ENCODE results near the gene GRAMD1A.
"Not testable (repeated sequence)": the region's sequence is repeated elsewhere in the genome, so short reads cannot be mapped to it uniquely, and the experiment has no call there.

The GRAMD1A gene

DNA sequence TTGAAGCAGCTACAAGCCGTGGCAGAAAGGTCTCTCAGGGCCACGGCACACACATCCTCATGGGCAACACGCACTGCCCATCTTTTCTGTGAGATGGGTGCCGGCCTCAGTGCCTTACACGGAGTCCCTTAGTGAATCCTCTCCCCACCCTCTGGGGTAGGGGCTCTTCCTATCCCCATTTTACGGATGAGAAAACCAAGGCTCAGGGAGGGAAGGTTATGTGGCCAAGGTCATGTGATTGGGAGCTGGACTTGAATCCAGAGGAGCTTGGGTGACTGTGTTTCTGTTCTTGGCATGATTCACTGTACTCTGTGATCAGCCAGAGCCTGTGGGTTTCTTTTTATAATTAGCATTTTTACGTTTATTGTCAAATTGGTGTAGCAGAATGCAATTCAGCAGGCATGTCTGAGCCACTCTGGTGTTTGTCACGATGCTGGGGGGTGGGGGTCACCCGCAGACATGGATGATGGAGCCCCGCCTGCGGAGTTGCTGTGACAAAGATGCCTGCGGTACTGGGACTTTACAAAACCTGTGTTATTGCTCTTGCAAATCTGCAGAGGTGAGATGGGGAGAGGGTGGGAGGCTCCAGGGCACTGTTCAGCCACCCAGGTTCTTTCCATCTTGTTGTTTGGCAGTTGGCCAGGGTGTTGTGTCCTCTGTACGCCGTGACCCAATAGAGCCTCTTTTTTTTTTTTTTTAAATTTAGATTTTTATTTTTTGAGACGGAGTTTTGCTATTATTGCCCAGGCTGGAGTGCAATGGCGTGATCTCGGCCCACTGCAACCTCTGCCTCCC, 34.7 kb downstream of the GRAMD1A start:
- FAIRE-seq (no peak), DNase-seq (ENCODE audit: low spot score) (no peak)

DNA sequence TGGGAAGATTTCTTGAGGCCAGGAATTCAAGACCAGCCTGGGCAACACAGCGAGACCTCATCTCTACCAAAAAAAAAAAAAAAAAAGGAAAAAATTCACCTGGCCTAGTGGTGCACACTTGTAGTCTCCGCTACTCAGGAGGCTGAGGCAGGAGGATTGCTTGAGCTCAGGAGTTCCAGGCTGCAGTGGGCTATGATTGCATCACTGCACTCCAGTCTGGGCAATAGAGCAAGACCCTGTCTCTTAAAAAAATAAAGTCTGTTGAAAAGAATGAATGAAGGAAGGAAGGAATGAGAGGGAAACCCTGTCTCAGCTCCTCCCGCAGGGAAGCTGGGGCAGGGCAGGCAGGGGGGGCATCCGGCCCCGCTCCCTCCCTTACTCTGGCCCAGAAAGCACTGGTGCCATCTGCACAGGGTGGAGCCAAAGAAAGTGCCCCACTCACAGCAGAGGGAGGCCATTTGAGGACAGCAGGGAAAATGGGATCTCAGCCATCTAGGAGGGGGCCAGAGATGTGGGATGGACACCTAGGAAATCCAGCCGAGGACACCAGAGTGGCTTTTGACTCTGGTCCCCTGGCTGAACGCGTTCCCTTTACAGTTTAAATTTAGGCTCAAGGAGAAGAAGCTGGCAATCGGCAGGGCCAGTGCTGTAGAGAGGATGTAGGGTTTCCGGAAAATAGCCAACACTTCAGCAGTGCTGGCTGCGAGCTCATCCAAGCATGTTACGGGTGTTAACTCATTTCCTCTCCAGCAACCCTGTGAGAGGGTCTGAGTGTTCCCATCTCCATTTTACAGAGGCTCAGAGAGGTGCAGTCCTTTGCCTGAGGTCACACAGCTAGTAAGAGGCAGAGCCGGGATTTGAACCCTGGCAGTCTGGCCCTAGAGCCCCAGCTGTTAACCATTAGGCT, 37.8 kb downstream of the GRAMD1A start:
- DNase-seq (ENCODE audit: low spot score) = peak; percentile 15
- no peak for FAIRE-seq

DNA sequence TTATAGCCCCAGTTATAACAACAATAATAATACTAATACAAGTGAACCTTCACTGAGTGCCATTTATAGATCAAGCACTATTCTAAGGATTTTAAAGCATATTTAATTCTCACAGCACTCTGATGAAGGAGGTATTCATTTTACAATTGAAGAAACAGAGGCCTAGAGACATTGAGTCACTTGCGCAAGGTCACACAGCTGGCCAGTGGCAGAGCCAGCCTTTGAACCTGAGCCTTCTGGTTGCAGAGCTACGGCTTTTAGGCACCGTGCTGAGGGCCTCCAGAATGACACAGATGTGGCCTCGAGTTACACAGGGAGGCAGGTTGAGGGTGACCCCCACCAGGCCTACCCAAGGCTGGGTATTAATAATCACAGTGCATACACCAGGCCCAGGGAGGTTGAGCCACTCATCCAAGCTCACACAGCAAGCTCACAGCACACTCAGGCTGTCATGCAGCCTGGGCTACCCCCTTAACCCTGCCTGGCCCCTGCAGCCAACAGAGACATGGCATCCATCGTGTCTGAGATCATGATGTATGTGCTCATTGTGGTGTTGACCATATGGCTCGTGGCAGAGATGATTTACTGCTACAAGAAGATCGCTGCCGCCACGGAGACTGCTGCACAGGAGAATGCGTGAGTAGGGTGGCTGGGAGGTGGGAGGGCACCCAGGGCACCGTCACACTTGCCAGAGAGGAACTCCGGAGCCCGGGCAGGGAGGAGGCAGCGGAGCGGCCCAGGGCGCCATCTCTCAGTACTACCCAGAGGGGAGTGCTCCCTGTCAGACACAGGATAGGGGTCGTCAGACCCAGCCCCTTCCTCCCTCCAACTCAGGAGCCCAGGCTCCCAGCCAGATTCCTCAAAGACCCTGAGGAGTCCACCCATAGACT, 38.7 kb downstream of the GRAMD1A start:
- no peak for DNase-seq (ENCODE audit: low spot score)
- FAIRE-seq = no peak

DNA sequence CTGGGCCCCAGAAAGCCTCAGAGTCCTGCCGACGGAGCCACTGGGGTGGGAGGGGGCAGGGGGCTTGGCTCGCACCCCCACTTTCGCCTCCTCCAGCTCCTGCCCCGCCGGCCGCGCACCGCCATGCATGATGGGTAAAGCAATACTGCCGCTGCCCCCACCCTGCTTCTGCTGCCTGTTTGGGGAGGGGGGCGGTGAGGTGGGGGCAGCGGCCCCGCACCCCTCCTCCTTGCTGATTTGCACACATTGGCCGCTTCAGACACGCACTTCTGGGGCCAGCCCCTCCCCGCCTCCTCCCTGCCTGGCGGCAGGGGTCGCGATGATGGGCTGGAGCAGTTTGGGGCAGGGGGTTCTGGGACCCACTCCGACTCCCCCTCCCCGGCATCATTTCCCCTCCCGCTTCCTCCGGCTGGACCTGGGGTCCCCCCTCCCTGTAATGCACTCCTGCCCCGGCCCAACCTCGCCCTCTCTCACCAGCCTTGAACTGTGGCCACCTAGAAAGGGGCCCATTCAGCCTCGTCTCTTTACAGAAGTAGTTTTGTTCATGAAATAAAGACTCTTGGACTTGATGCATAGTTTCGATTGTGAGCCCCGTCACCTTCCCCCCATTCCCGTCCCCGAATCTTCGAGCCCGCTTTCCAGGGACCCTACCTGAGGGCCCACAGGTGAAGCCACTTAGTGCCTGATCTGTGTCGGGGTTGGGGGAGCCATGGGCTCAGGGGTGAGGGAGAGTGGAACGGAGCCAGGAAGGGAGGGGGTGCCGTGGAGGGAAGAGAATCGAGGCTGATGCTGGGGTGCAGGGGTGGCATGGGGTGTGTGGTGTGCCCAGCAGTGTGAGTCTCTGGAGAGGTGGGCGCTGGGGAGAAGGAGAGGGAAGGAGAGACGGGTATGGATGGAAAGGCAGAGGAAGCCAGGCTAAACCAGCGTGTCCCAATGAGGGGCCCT, 40.0 kb downstream of the GRAMD1A start:
- DNase-seq (ENCODE audit: low spot score) (no peak), FAIRE-seq (no peak)

DNA sequence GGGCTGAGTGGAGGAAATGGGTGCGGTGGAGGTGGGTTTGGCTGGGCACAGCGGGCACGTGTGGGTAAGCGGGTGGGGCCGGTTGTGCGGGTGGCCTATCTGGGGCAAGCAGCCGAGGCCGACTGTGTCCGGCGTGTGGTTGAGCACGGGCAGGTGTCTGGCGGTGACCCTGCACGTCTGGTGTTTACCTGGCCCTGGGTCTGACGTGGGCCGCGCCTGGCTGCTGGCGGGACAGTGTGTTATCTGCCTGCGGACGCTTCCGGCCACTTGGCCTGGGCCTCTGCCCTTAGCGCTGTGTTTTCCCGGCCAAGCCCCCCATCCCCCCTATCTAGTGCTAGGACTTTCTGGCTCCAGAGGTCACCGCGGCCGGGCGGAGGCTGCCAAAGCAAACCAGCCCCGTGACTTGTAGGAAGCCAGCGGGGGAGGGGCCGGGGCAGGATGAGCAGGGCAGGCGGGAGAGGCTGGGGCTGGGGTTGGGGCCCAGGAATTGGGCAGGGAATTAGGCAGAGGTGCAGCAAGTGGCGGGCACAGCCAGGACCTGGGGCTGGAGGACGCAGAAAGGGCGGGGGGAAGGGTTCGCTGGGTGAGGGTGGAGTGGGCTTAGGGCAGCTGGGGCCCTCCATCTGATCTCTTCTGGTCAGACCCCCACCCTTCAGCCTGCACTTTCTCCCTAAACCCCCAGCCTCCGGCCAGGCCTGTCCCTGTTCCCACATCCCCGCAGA, 40.9 kb downstream of the GRAMD1A start:
- DNase-seq (ENCODE audit: low spot score) (no peak), FAIRE-seq (no peak)

DNA sequence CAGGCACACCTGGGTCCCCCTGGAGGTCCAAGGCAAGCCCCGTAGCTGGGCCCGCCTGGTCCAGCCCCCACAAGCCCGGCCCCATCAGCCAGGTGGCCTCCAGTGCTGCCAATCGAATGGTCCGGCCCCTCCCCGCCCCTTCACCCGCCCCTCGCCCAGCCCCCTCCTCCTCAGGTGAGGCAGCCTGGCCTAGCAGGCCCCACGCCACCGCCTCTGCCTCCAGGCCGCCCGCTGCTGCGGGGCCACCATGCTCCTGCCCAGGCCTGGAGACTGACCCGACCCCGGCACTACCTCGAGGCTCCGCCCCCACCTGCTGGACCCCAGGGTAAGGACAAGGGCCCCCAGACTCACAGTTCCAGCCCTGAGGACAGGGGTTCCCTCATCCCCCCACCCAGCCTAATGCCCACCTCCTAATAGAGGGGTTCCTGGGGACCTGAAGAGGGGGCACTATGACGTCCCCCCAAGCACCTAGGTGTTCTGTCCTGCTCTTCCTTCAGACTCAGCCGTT, 41.5 kb downstream of the GRAMD1A start, which contains the start of gene HPN:
HPN (plus strand) TSS at position 174 of the 508 bp plus-strand sequence. CDS start 786 bp downstream, outside the sequence.
- DNase-seq (ENCODE audit: low spot score) (no peak), FAIRE-seq (no peak)

DNA sequence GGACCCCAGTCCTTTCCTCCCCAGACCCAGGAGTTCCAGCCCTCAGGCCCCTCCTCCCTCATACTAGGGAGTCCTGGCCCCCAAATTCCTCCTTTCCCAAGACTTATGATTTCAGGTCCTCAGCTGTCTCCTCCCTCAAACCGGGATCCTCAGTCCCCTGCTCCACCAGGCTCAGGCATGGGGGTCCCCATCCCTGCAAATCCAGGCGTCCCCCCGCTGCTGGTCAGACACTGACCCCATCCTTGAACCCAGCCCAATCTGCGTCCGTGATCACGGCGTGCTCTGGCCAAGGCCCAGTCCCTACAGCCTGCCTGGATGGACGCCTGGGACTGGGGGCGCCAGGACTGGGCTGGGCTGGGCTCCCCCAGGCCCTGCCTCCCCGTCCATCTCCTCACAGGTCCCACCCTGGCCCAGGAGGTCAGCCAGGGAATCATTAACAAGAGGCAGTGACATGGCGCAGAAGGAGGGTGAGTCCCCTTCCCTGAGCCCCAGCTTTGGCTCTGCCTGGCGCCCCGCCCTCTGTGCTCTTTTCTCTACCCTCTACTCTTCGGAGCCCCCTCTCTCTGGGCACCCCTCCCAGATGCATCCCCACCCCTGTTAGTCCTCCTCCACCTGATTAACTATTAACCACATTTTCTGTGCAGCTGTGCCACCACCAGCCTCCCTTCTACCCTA, 42.1 kb downstream of the GRAMD1A start:
- FAIRE-seq (no peak), DNase-seq (ENCODE audit: low spot score) (no peak)

DNA sequence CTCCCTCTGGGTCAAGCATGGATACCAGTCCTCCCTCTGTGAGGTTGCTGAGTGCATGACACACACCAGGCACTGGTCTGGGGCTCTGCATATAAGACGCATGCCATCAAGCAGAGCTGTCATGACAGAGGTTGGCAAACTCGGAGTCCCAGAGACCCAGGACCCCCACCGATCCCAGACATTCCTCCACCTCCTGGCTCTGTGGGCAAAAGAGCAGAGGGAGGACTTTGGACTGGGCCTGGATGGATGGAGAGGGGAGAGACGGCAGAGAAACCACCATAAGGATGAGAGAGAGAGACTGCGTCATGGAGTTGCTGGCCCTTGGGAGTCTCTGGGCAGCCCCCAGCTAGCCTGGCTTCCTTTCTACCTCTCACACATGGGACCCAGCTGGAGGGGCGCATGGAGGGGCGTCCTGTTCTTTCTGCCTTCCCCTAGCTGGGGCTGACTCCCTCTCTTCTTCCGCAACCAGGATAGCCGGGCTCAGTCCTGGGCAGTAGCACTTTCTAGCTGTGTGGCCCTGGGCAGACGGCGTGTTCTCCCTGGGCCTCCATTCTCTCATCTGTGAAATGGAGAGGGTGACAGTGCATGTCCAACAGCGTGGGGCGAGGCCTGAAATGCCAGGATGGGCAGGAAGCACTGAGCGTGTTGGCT, 43.0 kb downstream of the GRAMD1A start:
- FAIRE-seq (no peak), DNase-seq (ENCODE audit: low spot score) (no peak)

DNA sequence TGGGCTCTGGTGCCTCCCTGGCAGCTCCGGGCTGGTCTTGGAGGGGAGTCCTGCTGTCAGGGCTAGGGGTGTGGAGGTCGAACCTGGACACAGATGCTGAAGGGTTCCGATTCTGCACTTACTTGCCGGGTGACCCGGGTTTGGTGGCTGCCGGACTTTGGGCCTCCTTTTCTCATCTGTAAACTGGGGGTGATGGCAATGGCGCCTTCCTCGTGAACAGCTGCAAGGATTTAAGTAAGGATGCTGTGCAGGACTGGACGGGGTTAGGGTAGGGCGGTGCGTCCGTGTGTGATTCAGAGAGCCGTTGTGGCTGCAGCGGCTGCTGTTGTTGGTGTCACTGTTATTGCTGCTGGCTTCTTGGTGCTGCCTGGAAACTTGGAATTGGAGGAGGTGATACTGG, 43.8 kb downstream of the GRAMD1A start:
- FAIRE-seq (no peak), DNase-seq (ENCODE audit: low spot score) (no peak)

DNA sequence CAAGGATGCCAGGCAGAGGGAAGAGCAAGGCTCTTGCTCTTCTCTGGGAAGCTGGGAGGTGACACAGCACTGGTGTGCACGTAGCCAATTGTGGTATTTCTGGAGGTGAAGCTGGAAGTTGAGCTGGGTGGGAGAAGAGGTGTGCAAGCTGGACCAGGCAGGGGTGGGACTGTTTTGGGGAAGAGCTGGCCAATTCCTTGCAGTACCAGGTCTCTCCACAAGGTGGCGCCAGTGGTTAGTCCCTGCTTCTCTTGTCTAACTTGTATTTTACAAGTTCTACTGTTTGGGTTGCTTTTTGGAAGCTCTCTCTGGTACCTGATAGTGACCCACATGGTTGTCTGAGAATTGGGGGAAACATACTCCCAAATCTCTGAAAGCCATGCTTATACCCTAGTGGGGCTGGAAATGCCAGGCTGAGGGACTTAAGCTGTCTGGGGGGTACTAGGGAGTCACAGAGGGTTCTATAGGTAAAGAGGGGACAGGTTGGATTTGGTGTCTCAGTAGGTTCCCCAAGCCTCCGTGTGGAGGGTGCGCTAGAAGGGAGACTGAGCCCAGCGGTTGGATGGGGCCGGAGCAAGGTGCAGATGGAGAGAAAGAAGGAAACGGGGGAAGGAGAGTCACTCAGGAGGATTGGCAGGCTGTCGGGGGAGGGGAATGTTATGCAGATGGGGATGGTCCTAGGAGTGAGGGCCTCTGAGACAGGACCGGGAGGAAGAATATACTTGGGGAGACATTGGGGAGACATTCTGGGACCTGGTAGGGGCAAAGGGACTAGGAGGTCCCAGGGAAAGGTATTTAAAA, 44.4 kb downstream of the GRAMD1A start:
- FAIRE-seq = no peak
- DNase-seq (ENCODE audit: low spot score) = no peak

DNA sequence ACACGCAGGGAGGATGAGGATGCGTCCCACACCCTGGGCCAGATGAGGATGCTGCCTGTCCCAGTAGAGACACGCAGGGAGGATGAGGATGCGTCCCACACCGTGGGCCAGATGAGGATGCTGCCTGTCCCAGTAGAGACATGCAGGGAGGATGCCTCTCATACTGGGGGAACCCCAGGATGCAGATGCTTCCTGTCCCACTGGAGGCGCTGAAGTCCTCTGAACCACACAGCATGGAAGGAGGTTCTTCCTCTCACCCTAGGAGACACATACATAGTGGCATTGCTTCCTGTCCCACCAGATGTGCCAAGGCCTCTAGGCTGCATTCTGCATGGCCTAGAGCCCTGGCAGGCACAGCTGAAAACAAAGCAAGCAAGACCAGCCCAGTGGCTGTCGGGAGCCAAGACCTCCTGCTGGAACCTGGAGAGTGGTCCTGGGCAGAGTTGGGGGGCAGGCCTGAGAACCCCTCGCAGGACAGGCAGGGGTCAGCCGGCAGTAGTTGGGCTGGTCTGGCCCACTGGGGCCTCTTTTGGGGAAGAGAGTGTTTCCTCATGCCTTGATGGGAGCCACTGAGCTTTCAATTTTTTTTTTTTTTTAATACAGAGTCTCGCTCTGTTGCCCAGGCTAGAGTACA, 45.7 kb downstream of the GRAMD1A start:
- FAIRE-seq = no peak
- DNase-seq (ENCODE audit: low spot score) = no peak

DNA sequence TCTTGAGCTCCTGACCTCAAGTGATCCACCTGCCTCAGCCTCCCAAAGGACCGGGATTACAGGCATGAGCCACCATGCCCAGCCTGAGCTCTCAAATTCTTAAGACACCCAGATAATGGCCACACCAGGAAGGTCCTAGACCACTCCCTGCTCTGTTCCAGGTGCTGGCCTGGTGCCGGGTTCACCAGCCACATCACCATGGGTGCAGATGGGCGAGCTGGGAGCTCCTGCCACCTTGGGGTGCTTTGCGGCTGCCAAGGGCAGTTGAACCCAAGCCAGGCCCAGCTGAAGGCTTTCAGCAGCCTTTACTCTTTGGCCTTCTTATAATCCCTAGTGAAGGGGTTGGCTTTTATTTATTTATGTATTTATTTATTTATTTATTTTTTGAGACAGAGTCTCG, 46.3 kb downstream of the GRAMD1A start:
- DNase-seq (ENCODE audit: low spot score) (no peak), FAIRE-seq (no peak)

DNA sequence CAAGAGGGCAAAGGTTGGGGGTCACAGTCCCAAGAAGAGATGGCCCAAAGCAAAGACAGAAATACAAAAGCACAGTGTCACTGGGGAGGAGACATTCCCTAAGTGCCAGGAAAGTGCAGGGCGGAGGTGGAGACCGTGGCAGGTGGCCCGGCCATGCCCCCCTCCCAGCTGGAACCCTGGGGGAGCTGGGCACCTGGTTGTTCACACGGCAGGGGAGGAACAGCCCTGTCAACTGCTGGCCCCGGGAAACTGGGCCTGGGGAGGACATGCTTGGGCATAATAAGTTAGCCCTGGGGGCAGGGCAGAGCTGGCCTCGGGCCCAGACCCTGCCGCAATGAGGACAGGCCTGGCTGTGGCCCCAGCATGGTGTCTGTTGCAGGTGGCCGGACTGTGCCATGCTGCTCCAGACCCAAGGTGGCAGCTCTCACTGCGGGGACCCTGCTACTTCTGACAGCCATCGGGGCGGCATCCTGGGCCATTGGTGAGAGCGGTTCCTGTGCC, 48.8 kb downstream of the GRAMD1A start:
- FAIRE-seq = no peak
- DNase-seq (ENCODE audit: low spot score) = no peak

DNA sequence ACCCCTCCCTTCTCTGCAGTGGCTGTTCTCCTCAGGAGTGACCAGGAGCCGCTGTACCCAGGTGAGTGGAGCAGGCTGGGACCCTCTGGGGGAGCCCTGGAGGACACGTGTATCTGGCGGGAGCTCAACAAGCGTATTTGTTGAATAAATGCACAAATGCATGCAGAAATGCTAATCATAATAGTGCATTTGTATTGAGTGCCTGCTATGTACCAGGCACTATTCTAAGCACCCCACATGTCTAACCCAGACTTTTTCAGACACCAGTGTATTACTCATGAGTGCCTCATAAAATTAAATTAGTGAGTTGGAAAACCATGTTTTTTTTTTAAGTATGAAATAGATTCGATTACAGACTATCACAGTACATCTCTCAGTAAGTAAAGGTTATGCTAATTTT, 49.3 kb downstream of the GRAMD1A start:
- DNase-seq (ENCODE audit: low spot score) (no peak), FAIRE-seq (no peak)

DNA sequence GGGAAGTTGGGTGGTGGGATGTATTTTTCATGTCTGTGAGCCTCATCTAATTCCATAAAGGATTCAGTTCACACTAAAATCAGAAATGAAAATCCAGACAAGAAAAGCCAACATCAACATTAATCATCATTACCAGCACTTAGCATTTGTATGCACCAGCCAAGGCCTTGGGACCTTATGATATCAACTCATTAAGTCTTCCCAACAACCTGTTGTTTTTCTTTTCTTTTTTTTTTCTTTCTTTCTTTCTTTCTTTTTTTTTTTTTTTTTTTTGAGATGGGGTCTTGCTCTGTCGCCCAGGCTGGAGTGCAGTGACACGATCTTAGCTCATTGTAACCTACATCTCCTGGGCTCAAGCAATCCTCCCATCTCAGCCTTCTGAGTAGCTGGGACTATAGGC, 50.5 kb downstream of the GRAMD1A start:
- FAIRE-seq = not testable (repeated sequence)

DNA sequence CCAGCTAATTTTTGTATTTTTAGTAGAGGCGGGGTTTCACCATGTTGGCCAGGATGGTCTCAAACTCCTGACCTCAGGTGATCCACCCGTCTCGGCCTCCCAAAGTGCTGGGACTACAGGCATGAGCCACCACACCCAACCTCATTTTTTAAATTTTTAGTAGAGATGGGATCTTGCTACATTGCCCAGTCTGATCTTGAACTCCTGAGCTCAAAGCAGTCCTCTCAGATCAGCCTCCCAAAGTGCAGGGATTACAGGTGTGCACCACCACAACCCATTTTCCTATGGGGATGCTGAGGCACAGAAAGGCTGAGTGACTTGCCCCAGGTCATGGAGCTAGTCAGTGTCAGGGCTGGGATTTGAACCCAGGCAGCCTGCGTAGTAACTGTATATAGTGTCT, 51.1 kb downstream of the GRAMD1A start:
- not testable (repeated sequence) for FAIRE-seq; DNase-seq (ENCODE audit: low spot score)

More for the DNA sequence above, 50.5 kb downstream of the GRAMD1A start:
- DNase-seq (ENCODE audit: low spot score) = not testable (repeated sequence)

DNA sequence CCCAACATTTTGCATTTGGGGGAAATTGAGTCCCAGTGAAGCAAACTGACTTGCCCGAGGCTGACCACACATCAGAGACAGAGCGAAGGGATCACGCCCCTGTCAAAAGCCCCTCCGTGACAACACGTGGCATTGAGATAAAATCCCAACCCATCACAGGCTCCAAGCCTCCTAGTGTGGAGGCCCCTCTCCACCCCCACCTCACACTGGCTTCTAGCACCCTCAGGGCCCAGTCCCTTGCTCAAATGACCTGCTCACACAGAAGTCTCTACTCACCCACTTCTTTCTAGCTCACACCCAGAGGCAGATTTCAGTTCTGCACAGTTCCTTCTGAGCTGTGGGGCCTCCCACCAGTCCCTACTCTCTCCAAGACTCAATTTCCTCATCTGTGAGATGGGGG, 51.7 kb downstream of the GRAMD1A start:
- FAIRE-seq = no peak

More for the DNA sequence above, 51.7 kb downstream of the GRAMD1A start:
- no peak for DNase-seq (ENCODE audit: low spot score)

Measured in RCC 7860 (cell line).